Left lung (tissue), 10 donors: ENCODE measurements around the gene MYO1F. TPM values are rescaled to one million over a fixed set of nuclear protein-coding genes. Genes with fewer than 3 reads are reported as not detected.

ENCODE experiments used
- ATAC-seq: fragments of 200-7000 bp; cut with Tn5 transposase; one replicate; pipeline ENCODE4 v1.9.1; 2020; ENCODE audit warnings: moderate library complexity
- DNase-seq, 4 donors: peaks; one replicate each; pipeline ENCODE4 v3.0.0-alpha.2; 2013 to 2020
- H3K27ac ChIP-seq, 2 donors: fragments of 200-600 bp; sonication (generic) in 1 of 2; one replicate each; pipeline versions ENCODE4 v1.5.0 to v1.8.0; 2020 to 2021
- H3K27me3 ChIP-seq, 2 donors: fragments of 200-600 bp; sonication (generic) in 1 of 2; one replicate each; pipeline versions ENCODE4 v1.5.0 to v1.8.0; 2020 to 2021
- H3K36me3 ChIP-seq, 2 donors: fragments of 200-600 bp; sonication (generic) in 1 of 2; one replicate each; pipeline versions ENCODE4 v1.5.0 to v1.8.0; 2020 to 2021
- H3K4me1 ChIP-seq, 2 donors: fragments of 200-600 bp; one replicate each; pipeline ENCODE4 v1.8.0; 2021
- H3K4me3 ChIP-seq, 2 donors: fragments of 200-600 bp; sonication (generic) in 1 of 2; one replicate each; pipeline versions ENCODE4 v1.5.0 to v1.8.0; 2020 to 2021; ENCODE audit warnings: mild to moderate bottlenecking in 1 of 2
- H3K9me3 ChIP-seq, 2 donors: fragments of 200-600 bp; sonication (generic) in 1 of 2; one replicate each; pipeline versions ENCODE4 v1.5.0 to v1.8.0; 2020 to 2021
- intact Hi-C, 2 donors: fragments of 100-400 bp; cut with DNase I; formaldehyde crosslinking; loops; one replicate each; pipeline versions ENCODE4 v1.11.2 to v1.14.2; 2022
- polyA plus RNA-seq, 6 donors: library from polyadenylated mRNA; unstranded; fragments of 120-200 nt; gene quantifications; one replicate each; pipeline ENCODE4 v1.2.1, GENCODE V29; 2013; ENCODE audit not compliant: insufficient read length in 6 of 6
- total RNA-seq, 2 donors: library from RNA; stranded (reverse); fragmentation: NEBNext Ultra II Directional; extraction: Animal tissue kit (Norgen Biotek cat#: 25700); gene quantifications; one replicate each; pipeline ENCODE4 v1.2.1, GENCODE V29; 2021
- TF ChIP-seq, protein P1 (sequence below), 2 donors: fragments of 200-600 bp; sonication (generic) in 1 of 2; IDR thresholded peaks; one replicate each; pipeline versions ENCODE4 v1.5.0 to v1.8.0; 2021; ENCODE audit warnings: antibody characterized with exemption in 2 of 2
- donor health status: DM: no; HTN: yes; CAD: no.
- donor health status: DM: no; HTN: no; CAD: no.

MYO1F gene
- total and polyA plus RNA-seq, 8 donors = 11.3 to 161 (median 13.8) TPM

DNA sequence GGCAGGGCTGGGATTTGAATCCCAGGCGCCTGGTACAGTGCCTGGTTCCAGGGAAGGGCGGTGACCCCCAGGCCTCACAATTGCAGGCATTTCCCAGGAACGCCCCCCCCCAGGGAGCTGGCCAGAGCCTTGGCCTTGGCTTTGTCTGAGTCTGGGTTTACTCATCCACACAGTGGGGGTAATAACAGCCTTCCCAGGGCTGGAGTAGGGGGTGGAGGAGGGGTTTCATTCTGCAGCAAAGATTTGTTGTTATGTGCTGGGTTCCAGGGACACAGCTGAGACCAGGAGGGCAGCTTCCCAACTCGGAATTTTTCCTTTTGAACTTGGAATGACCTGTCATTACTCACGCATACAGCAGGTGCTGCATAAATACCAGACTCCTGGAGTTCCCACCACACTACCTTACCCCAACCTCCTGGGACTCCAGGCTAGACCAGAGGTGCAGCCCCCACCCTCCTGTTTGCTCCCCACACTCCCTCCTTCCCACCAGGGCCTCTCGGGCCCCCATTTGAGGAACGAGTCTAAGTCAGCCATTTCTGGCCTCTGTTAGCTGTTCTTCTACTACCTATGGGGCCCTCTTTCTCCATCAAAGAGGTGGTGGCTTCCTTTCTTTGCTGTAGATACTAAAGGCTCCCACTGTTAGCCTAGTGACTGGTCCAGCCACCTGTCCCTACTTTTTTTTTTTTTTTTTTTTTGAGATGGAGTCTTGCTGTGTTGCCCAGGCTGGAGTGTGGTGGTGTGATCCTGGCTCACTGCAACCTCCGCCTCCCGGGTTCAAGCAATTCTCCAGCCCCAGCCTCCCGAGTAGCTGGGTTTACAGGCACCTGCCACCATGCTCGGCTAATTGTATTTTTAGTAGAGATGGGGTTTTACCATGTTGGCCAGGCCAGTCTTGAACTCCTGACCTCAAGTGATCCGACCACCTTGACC, 34.9 kb upstream of the MYO1F start:
- Histone ChIP-seq H3K4me1 (peaks cover 0 to 30% of the 10 kb centered on the region in 2 donors), H3K36me3 (no peaks in the 10 kb centered on the region), H3K9me3 (no peaks in the 10 kb centered on the region), H3K27me3 (peaks cover 0 to 42% of the 10 kb centered on the region in 2 donors), H3K27ac (peak overlapping the region in 1 of 2 donors; percentile 7), H3K4me3 (no peak overlapping the region)
- intact Hi-C loops = no loop called here
- ATAC-seq (peak; percentile 30), DNase-seq (peak in 1 of 4 donors; percentile 44)
- TF ChIP-seq, protein P1, sequence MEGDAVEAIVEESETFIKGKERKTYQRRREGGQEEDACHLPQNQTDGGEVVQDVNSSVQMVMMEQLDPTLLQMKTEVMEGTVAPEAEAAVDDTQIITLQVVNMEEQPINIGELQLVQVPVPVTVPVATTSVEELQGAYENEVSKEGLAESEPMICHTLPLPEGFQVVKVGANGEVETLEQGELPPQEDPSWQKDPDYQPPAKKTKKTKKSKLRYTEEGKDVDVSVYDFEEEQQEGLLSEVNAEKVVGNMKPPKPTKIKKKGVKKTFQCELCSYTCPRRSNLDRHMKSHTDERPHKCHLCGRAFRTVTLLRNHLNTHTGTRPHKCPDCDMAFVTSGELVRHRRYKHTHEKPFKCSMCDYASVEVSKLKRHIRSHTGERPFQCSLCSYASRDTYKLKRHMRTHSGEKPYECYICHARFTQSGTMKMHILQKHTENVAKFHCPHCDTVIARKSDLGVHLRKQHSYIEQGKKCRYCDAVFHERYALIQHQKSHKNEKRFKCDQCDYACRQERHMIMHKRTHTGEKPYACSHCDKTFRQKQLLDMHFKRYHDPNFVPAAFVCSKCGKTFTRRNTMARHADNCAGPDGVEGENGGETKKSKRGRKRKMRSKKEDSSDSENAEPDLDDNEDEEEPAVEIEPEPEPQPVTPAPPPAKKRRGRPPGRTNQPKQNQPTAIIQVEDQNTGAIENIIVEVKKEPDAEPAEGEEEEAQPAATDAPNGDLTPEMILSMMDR (IDR thresholded peaks at IDR 0.05) = no peak

DNA sequence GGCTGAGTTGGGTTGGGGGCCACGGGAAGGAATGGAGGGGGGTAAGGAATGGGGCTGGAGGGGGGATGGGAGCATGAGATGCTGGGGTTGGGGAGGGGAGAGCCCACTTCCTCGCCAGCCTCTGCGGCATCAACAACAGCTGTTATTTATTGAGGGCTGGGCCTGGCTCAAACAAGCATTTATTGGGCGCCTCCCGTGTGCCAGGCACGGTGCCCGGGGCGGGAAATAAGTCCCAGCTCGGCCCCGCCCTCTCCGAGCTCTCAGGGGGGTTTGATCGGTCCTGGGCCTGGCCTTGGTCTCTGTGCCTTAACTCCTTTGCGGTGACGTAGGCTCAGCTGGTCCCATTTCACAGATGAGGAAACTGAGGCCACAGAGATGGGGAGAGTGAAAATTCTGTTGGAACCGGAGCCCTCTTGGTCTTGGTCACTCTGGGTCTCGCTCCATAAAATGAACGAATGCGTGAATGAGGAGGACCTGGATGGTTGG, 34.2 kb upstream of the MYO1F start:
- TF ChIP-seq, protein P1 (IDR thresholded peaks at IDR 0.05) = no peak
- H3K27me3 ChIP-seq = peaks cover 0 to 35% of the 10 kb centered on the region in 2 donors
- DNase-seq (peak in 2 of 4 donors; percentile 19 to 71), ATAC-seq (no peak)
- no peak overlapping the region for H3K4me3 ChIP-seq
- no peaks in the 10 kb centered on the region for H3K9me3 ChIP-seq
- no peaks in the 10 kb centered on the region for H3K36me3 ChIP-seq
- intact Hi-C loops = no loop called here
- peaks cover 0 to 30% of the 10 kb centered on the region in 2 donors for H3K4me1 ChIP-seq
- no peak overlapping the region for H3K27ac ChIP-seq

DNA sequence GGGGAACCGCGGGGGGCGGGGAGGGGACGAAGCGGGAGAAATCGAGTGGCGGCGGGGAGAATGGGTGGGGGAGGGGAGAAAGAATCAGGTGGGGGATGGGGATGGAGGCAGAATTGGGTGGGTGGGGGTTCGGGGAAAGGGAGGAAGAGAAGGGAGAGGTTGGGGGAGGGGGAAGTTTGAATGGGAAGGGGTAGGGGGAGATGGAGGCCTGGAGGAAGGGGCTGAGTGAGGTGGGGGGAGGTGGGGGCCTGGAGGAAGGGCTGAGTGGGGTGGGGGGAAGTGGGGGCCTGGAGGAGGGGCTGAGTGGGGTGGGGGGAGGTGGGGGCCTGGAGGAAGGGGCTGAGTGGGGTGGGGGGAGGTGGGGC, 33.7 kb upstream of the MYO1F start:
- TF ChIP-seq, protein P1 (IDR thresholded peaks at IDR 0.05) = no peak
- Histone ChIP-seq H3K27me3 (peaks cover 0 to 30% of the 10 kb centered on the region in 2 donors), H3K27ac (peak overlapping the region; percentile 37 to 65), H3K4me3 (peak overlapping the region in 1 of 2 donors; percentile 47), H3K4me1 (peaks cover 0 to 28% of the 10 kb centered on the region in 2 donors), H3K36me3 (no peaks in the 10 kb centered on the region), H3K9me3 (no peaks in the 10 kb centered on the region)
- no peak for ATAC-seq
- DNase-seq = peak in 1 of 4 donors; percentile 21
- intact Hi-C loops = no loop called here

DNA sequence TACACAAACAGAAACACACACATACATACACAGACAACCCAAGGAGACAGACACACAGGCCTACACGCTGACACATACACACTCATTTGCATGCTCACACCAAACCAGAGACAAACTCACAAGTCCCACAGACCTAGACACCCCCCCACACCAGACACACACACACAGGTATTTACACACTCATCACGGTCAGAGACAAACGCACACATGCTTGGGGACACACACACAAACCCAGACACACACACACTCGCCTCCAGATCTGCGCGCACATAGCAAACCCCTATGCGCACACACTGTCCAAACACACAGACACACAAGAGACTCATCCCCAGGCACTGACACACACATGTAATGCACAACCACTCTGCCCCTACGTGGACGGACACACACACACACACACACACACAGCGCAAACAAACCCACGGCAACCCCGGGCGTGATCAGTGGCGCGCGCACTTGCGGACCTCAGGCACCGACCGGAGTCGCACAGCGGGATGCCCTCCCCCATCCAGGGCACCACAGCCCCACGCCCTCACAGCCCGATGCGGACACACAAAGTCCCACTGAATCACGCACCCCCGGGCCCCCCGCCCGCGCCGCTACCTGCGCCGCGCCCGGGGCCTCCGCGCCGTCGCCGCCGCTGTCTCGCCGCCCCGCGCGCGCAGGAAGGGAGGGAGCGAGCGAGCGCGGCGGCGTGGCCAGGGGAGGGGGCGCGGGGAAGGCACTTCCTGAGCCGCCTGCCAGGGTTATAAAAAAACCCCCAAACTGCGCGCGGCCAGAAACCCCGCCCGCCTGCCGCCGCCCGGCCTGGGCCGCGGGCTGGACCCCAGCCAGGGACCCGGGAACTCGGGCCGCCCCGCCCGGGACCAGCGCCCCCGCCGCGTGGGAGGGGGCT, 33.0 kb upstream of the MYO1F start, which contains the start of gene ADAMTS10:
ADAMTS10 (minus strand) TSS at position 675 of the 895 bp plus-strand sequence. CDS start 5,005 bp downstream, outside the sequence.
- TF ChIP-seq, protein P1 (IDR thresholded peaks at IDR 0.05) = no peak
- Histone ChIP-seq H3K27me3 (peaks cover 0 to 30% of the 10 kb centered on the region in 2 donors), H3K36me3 (no peaks in the 10 kb centered on the region), H3K4me1 (peaks cover 0 to 23% of the 10 kb centered on the region in 2 donors), H3K9me3 (no peaks in the 10 kb centered on the region), H3K4me3 (peak within 1 kb of the TSS; percentile 46 to 47), H3K27ac (peak within 1 kb of the TSS; percentile 65 to 76)
- peak; percentile 14 for ATAC-seq
- peak in 3 of 4 donors; percentile 50 to 72 (median 64) for DNase-seq
- intact Hi-C loops = no loop called here
